Ureter (tissue), 1 donor: ENCODE data around the gene PPP1R12B. TPM values are rescaled to one million over a fixed set of nuclear protein-coding genes. Genes with fewer than 3 reads are reported as not detected.
A peak's percentile ranks its signal among the peaks of the same experiment; 100 is the strongest.
"Not testable (repeated sequence)": the region's sequence is repeated elsewhere in the genome, so short reads cannot be mapped to it uniquely, and the experiment has no call there.

Source experiments
- DNase-seq: peaks from one replicate; pipeline ENCODE4 v3.0.0-alpha.2; 2020; ENCODE audit warnings: low spot score
- total RNA-seq: library from RNA; stranded (reverse); gene quantifications from one replicate; pipeline ENCODE4 v1.2.4, GENCODE V29; 2023
- donor health status: DM: yes; HTN: yes; CAD: no.

Gene PPP1R12B
- total RNA-seq, 1 donor from 2014 or later: 207 TPM

- not testable (repeated sequence) for DNase-seq
Observed at GRCh38 chr1:202528096-202528722, 179.7 kb downstream of the PPP1R12B start.

DNA sequence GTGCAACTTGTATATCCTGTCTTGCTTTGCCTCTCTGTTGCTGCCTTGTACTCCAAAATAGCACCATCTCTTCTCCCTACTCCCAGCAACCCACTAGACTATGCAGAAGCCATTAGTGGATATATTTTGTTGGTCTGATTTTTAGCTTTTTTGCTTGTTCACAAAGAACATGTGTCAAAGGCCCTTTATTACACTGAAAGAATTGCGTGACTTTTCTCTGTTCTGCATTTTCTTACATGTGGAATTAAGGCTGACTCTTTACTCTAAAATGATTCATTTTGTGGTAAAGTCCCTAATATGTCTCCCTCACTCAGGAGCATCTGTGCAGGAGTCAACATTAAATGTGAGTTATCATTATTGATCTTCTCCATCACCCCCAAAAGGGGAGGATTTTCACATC lies 182.2 kb downstream of the PPP1R12B start:
- DNase-seq: not testable (repeated sequence)

DNA sequence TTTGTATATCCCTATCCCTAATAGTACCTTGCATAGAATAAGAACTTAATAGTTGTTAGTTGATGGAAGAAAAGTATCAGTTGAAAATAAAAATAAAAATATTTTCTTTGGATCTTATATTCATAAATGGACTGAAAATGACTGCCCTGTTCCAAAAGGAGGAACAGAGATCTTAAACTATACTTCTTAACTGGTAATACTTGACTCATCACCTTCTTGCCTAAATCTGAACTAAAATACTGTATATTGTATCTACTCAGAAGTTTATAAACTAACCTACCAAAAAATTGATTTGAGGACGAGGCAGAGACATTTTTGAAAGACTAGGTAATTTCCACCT lies 182.9 kb downstream of the PPP1R12B start:
- no peak for DNase-seq

- not testable (repeated sequence) for DNase-seq
Observed at GRCh38 chr1:202531812-202532616, 183.5 kb downstream of the PPP1R12B start.

DNA sequence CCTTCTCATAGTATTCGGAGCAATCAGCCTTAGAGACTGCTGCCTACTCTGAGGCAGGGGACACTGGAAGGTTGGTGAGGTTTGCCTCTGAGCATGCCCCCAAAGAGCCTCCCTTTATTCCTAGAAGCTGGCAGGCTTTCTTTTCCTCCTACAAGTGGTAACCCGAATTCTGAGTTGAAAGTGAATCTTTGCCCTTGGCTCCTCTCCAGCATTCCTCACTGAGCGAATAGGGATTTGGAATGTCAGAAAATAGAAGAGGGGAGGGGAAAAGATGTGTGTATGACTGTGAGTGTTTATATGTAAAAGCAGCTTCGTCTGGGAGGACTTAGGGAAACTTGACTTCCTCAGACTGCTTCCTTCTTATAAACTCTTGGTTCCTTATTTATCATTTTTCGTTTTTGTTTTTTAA lies 190.7 kb downstream of the PPP1R12B start:
- DNase-seq: peak; percentile 69

- DNase-seq: not testable (repeated sequence)
Observed at GRCh38 chr1:202539583-202539982, 191.1 kb downstream of the PPP1R12B start.

- DNase-seq: no peak
Observed at GRCh38 chr1:202540014-202540413, 191.5 kb downstream of the PPP1R12B start.

DNA sequence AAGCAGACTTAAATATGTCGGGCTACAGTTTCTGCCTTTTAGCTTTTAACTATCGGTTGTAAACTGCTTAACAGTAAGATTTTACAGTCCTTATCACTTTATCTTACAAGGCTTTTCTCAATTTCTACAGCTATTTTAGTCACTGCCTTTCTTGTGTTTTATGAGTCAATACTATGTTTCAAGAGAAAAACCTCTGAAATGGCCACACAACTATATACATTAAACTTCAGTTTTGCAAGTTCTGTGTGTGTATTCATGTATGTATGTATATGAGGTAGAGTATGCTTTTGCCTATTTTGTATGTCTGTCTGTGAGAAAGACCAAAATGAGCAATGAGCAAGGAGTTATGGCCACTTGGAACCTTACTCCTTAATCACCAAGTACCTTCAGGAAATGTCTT lies 191.9 kb downstream of the PPP1R12B start:
- no peak for DNase-seq

DNA sequence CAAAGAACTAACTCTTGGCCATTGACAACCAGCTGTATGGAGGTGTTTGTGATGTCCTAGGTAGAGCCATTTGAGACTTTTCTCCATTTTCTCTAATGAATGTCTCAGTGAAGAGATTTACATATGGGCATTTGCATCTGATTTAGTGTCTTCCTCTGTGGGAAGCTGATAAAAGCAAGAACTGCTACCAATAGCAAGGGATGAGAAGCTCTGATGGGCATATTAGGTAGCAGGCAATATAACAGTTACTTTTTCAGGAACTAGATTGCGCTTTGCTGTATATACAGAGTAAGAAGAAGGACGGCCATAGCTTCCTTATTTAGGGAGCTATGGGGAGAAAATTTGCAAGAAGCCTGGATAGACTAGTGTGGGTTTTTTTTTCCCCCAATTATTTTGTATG lies 192.4 kb downstream of the PPP1R12B start:
- DNase-seq: not testable (repeated sequence)

GRCh38 chr1:202542415-202542814 lies 193.9 kb downstream of the PPP1R12B start:
- not testable (repeated sequence) for DNase-seq

- not testable (repeated sequence) for DNase-seq
Observed at GRCh38 chr1:202543537-202543936, 195.0 kb downstream of the PPP1R12B start.

DNA sequence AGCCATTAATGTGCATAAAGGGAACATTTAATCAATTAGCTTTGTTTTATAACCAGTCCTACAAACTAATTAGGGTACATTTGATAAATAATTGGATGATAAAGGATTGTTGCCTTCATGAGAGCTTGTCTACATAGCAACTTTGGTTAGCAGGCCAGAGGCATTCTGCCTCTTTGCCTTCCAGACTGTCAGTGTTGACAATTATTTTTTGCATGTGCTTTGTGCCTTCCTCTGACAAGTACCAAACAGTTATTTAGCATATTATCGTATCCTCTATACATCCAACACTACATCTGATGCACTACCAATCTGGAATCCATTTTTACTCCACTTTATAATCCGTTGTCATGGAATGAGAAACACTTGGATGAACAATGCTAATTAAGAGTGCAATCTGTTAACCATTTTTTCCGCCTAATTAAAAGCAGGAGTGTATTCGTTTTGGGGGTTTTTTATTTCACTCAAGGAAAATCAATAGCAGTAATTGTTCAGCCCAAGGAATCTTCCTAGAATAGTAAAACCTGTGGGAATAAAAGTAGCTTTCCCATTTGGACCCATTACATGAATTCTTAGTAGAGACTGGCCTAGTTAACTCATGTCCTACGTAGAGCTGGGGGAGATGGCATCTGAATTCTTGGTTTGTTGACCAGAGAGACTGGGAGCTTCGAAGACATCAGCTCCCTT lies 196.4 kb downstream of the PPP1R12B start:
- not testable (repeated sequence) for DNase-seq

GRCh38 chr1:202545647-202546303 lies 197.3 kb downstream of the PPP1R12B start:
- not testable (repeated sequence) for DNase-seq

DNA sequence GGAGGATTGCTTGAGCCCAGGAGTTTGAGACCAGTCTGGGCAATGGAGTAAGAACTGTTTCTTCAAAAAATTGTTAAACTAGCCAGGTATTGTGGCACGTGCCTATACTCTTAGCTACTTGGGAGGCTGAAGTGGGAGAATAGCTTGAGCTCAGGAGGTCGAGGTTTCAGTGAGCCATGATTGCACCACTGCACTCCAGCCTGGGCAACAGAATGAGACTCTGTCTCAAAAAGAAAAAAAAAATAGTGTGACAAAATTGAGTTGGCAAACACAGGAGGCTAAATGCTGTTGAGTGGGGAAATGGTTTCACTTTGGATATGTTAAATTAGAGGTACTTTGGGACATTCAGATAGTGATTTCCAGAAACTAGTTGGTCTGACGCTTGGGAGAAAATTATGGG lies 197.9 kb downstream of the PPP1R12B start:
- not testable (repeated sequence) for DNase-seq

GRCh38 chr1:202546796-202547195 lies 198.3 kb downstream of the PPP1R12B start:
- not testable (repeated sequence) for DNase-seq

DNA sequence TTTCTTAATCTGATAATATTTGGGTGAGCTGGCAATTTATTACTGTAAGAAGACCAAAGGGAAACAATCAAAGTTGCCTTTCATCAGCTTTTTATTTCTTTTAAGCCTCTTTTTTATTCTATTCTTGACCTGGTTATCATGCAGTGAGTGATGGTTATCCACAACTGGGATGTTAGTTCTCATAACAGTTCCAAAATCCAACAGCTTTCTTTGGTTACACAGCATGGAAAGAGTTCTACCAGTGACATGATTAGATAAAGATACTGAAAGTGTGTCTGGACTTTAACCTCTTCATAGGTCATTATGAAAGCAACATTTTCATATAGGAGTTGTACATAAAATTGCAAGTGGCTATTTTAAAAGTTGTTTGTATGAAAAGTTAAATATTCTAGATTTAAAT lies 198.7 kb downstream of the PPP1R12B start:
- DNase-seq: no peak

DNA sequence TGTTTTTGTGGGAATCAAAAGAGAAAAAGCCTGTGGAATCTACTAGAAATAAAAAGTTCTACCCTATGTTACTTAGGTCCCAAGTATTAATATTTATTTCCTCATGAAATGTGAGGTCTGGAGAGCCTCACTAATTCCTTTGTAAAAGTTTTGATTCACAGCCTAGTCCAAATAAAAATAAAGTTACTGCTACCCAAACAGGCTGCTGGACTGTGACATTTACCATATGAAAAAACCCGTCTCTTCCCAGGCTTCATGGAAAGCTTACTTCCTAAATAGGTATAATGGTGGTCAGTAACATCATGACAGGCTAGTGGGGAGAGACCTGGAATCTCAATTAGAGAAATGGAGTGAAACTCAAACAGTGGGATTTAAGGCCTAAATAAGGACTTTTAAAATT lies 201.6 kb downstream of the PPP1R12B start:
- not testable (repeated sequence) for DNase-seq

DNA sequence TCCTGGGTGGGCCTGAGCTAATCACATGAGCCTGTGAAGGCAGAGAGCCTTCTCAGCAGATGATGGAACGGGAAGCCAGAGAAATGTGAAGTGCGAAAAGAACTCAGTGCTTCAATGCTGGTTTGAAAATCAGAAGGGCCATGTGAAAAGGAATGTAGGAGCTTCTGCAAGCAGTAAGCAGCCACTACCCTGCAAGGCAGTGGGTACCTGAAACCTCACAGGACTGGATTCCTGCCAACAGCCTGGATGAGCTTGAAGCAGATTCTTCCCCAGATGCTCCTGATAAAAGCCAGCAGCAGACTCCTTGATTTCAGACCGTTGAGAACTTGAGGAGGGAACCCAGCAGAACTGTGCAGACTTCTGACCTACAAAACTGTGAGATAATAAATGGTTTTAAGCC lies 203.2 kb downstream of the PPP1R12B start:
- no peak for DNase-seq

- DNase-seq: not testable (repeated sequence)
Observed at GRCh38 chr1:202552615-202553014, 204.1 kb downstream of the PPP1R12B start.

- DNase-seq: not testable (repeated sequence)
Observed at GRCh38 chr1:202553078-202553477, 204.6 kb downstream of the PPP1R12B start.

DNA sequence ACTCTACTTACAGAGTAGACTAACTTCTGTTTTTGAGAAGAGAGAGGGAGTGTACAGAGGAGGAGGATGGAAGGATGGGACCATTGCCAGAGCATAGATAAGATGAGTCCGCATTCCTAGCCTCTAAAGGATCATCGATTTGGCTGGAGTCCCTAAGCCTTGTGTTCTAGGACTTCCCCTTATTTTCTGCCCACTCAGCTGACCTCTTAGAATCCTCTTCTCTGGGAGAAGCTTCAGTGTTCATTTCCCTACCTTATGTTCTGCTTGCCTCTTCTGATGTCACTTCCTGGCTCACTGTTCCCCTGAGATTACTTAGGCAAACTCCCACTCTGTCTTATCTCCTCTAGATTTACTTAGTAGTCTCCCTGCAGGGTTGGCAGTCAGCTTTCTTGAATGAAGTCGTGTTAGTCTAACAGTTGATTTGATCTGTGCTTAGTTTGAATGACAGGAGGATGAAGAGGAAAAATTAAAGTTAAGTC lies 205.1 kb downstream of the PPP1R12B start:
- DNase-seq: no peak

DNA sequence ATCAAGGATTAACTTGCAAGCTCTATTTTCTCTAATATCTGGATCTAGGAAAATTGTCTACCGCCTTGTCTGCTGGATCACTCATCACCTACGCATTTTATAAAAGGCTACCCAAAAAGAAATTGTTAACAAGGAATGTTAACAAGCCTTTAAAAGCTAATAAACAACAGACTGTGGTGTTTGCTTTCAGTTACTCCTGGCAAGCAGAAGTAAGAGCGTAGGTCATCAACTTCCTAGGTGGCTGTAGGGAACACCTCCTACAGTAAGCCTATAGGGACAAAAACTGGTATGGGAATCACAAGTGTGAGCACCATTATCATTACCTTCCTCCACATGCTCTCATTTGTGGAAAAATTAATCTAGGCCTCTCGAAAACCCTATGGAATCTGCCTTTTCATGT lies 206.1 kb downstream of the PPP1R12B start:
- DNase-seq: not testable (repeated sequence)
